LNCaP clone FGC (cell line): ENCODE data around the gene SVOP.

Source experiments
- DNase-seq: peaks from one replicate; pipeline ENCODE4 v3.0.0-alpha.2; 2011; ENCODE audit warnings: low read depth
- H3K4me3 ChIP-seq: 2 replicates; pipeline ENCODE4 v1.5.1; 2011; ENCODE audit warnings: mild to moderate bottlenecking, low read depth, low read length, control low read depth
- TF ChIP-seq, protein P1 (sequence below): IDR thresholded peaks from 2 replicates; pipeline ENCODE4 v1.5.1; 2012; ENCODE audit warnings: mild to moderate bottlenecking; ENCODE audit not compliant: control insufficient read depth, insufficient read depth; ENCODE audit errors: extremely low read depth

SVOP gene

DNA sequence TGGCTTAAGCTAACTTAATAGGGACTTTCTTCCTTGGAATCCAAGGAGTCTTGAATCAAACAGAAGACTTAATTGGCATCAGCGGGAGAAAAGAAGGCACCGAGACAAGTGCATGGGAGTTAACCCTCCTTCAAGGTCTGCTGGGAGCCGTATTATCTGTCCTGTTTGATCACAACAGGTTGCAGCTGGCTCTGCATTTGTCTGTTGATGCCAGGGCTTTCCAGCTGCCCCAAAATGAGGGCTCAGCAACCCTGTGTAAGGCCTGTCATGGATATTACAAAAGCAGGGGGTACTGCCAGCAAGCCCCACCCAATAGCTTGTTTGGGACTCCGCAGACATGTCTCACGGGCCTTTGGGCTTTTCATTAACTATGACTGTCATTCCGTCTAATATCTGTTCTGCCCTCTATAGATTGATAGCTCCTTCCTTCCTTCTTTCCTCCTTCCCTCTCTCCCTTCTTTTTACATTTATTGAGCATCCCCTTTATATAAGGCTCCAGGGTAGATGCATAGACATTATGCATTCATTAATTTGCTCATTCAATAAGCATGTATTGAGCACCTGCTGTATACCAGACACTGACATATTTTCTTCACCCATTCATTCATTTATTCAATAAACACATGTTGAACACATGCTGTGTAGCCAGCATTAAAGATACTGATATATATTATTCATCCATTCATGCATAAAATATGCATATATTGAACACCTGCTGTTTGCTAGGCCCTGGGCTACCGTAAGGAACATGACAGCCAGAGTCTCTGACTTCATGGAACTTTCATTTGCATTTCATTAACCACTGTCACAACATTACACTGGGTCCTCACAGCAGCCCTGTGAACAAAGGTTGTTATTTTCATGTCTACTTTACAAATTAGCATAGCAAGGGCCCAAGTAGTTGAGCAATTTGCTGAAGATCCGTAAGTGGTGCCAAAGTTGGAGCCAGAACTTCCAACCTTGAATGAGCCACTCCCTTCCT, 56.2 kb downstream of the SVOP start:
- H3K4me3 ChIP-seq: no peak overlapping the region
- TF ChIP-seq, protein P1, sequence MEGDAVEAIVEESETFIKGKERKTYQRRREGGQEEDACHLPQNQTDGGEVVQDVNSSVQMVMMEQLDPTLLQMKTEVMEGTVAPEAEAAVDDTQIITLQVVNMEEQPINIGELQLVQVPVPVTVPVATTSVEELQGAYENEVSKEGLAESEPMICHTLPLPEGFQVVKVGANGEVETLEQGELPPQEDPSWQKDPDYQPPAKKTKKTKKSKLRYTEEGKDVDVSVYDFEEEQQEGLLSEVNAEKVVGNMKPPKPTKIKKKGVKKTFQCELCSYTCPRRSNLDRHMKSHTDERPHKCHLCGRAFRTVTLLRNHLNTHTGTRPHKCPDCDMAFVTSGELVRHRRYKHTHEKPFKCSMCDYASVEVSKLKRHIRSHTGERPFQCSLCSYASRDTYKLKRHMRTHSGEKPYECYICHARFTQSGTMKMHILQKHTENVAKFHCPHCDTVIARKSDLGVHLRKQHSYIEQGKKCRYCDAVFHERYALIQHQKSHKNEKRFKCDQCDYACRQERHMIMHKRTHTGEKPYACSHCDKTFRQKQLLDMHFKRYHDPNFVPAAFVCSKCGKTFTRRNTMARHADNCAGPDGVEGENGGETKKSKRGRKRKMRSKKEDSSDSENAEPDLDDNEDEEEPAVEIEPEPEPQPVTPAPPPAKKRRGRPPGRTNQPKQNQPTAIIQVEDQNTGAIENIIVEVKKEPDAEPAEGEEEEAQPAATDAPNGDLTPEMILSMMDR: no peak
- no peak for DNase-seq

DNA sequence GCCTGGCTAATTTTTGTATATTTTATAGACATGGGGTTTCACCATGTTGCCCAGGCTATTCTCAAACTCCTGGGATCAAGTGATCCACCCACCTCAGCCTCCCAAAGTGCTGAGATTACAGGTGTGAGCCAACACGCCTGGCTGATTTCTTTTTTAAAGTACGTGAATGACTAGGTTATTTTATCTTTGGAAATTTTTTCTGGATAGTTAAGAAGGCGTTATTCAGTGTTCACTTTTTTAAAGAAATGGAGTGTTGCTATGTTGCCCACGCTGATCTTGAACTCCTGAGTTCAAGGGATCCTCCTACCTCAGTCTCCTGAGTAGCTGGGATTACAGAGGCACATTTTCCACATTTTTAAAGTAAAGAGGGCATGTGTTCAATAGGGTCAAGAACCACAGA, 58.6 kb downstream of the SVOP start:
- TF ChIP-seq, protein P1: no peak
- no peak overlapping the region for H3K4me3 ChIP-seq
- no peak for DNase-seq

DNA sequence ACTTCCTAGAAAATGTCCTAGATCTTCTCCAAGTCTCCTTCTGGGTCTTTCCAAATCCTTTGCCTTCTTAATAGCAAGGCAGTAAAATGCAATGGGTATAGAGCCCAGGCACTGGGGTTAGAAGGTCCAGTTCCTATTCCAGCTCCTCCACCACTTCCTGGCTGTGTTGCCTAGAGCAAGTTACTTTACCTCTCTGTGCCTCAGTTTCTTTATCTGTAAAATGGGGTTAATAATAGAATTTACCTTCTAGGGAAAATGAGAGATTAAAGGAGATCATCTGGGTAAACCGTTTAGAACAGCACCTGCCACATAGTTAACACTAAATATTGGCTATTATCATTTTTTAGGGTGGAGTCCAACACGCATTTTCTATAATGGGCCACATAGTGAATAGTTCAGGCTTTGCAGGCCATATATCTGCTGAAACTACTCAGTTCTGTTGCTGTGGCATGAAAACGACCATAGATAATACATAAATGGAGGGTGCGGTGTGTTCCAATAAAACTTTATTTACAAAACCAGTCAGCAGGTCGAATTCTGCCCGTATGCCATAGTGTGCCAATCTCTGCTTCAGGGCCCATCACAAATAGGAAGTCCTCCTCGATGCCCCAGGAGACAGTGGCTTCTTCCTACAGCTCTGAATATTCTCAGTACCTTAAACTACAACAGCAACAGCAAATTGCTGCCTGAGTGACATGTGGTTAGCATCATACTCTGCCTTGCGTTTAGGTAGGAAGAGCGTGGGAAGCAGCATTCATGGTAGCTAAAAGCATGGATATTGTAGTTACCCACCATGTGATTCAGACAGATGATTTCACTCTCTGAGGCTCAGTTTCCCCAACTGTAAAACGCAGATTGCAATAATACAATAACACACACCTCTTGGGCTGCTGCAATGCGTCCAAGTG, 60.9 kb downstream of the SVOP start:
- H3K4me3 ChIP-seq: no peak overlapping the region
- DNase-seq: no peak
- TF ChIP-seq, protein P1: no peak

DNA sequence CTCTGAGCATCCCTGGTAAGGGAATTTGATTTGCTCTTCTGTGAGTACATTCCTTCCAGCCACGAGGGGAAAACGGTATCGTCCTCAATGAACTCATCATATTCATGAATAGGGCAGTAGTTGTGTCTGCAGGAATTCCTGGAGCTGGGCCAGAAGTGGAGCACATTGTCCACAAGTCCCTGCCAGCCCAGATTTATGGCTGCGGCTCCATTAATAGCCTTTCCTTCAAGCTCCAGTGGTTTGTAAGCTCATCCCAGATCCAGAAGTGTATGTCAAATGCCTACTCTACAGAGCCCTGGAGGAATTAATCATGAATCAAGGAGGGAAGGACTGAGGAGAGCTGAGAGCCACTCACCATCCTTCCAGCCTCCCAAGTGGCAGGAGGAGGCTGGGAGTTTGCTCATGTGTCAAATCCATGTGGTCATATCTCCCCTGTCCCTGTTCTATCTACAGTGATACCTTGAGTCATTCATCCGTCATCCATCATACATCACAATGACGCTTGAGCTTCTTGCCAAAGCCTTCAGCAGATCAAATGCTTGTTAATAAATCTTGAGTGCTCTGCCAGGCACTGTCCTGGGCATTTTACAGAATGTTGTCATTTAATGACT, 65.5 kb downstream of the SVOP start:
- TF ChIP-seq, protein P1: no peak
- DNase-seq: no peak
- no peak overlapping the region for H3K4me3 ChIP-seq

DNA sequence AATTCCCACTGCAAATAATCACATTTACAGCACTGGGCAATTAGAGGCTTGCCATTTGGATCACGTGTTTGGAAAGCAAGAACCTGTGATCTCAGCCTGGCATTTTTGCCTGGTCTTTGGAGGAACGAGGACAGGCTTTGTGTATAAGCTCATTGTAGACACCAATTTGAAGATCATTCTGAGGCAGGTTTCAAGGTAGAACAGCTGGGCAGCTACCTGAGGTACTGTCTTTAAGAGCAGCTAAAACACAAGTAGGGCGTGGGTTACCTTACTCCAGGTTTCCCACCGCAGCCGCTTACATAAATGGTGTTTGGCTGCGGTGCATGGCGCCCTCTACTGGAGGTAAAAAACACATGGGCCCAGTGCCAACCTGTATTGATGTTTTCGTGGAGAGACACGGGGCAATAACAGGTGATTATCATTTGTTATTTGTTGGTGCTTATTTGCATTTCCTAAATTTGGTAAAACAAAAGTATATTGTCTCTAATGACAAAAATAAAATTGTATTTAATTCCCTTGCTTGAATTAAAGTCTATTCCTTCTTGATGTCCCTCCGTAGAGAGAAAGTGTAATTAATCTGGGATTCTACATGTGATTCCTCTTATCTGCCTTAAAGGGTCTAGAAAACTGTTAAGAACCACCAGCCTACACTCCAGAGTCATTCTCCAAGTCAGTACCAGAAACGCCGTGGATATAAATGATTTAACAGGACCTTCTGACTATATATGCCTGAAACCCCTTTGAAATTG, 69.7 kb downstream of the SVOP start:
- TF ChIP-seq, protein P1: peak; percentile 74
- H3K4me3 ChIP-seq: no peak overlapping the region
- DNase-seq: no peak

DNA sequence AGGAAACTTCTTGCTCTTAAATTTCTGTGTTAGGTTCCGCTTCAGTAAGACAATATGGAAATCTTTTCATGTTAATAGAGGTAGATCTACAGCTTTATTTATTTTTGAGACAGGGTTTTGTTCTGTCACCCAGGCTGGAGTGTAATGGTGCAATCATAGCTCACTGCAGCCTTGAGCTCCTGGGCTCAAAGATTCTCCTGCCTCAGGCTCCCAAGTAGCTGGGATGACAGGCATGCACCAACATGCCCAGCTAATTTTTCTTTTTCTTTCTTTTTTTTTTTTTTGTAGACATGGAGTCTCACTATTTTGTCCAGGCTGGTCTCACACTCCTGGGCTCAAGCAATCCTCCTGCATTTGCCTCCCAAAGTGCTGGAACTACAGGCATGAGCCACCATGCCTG, 70.9 kb downstream of the SVOP start:
- no peak for DNase-seq
- TF ChIP-seq, protein P1: no peak

More for the DNA sequence above, 70.9 kb downstream of the SVOP start:
- H3K4me3 ChIP-seq: no peak overlapping the region
